Fibroblast of skin of right quadriceps (primary cell): ENCODE measurements around the gene NMT2.
A peak's percentile ranks its signal among the peaks of the same experiment; 100 is the strongest.

Experiments
- DNase-seq: peaks from one replicate; pipeline ENCODE4 v3.0.0-alpha.2; 2013

The NMT2 gene

DNA sequence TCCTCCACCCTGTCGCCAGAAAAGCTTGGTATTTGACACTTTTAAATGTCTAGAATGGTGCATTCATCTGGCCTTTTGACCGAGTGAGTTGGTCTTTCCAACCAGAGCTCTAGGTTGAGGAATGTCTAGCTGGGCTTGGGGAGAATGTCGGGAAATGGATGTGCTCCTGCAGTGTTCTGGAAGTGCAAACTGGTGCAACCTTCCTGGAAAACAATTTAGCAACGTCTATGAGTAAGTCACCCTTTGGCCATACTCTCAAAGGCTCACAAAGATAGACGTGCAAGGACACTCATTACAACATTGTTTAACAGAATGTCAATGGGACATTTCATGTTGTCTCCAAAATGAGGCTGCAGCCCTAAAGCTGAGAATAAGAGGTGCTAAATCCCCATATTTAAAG, 12.2 kb upstream of the NMT2 start:
- DNase-seq: no peak

DNA sequence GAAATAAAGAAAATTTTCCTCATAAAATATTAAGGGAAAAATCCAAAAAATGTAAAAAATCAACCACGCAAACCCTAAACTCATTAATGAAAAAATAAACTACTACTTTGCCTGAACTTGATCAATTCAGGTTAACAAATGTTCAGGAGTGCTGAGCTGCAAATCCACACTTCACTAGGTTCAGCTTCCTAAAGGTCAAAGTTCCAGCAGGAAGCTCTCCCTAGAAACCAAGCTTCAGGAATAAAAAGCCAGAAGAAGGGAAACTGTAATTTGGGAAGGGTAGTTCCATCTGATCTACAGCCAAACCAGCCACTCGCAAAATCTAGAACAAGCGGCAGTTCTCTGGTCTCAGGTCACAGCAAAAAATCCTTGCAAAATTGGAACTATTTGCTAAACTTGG, 7.8 kb upstream of the NMT2 start:
- no peak for DNase-seq

DNA sequence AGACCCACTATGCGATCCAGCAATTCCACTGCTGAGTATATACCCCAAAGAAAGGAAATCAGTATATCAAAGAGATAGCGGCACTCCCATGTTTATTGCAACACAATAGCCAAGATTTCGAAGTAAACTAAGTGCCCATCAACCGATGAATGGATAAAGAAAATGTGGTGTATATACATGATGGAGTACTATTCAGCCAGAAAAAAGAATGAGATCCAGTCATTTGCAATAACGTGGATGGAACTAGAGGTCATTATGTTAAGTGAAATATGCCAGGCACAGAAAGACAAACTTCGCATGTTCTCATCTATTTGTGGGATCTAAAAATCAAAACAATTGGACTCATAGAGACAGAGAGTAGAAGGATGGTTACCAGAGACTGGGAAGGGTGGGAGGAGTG, 7.1 kb upstream of the NMT2 start:
- DNase-seq: no peak

DNA sequence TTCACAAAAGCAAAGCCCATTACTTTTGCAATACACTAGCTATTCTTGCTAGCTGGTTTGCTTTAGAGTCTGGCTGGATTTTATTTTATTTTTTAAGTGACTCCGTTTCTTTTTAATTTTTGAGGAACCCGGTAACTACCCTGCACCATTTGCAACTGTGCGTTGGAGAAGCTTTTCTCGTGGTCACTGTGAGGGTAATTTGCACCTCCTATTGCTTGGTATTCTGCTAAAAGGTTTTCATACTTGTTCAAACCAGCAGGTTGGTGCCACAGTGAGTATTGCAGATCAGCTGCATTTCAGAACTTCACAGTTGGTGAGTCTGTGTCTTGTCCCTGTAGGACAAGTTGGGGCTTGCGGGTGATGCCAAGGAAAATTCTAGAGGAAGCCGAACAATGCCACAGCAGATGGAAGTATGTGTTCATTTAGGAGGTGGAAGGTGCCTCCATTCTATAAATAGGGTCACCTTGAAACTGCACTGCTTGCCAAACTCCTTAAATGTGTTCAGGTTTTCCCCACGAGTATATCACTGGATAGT, 3.9 kb upstream of the NMT2 start:
- no peak for DNase-seq

DNA sequence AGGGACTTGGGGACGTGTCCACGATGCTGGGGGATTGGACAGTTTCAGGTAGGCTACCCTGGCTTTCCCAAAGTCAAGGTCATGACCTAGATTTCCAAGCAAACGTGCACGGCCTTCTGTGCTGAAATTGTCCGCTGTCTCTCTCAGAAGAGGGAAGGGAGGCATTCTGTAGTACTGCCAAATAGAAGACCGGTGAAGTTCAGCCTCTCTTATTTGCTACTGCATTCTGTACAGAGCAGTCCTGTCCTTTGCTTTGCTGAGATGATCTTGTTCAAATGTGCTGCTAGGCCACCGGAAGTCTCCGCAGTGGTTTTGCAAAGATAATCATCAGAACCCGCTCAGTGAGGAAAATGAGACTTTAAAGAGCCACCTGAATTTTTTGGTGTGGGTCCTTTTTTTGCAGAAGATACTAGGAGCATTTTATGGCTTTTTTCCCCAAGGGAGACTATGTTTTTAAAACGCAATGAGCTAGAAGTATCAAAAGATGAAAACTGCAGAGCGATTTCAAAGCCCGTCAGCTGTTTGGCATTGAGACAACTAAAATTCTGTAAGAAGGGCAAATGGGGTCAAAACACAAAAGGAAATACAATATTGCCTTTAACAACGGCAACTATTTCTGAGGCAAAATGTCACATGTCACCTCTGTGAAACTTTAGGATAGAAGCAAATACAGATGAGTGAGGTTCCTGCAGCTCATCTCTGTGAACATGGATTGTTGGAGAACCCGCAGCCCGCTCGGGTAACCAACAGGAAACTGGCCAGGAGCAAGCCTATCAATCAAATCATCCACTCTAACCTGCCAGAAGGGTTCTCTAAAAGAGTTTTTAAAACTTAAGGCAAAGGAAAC, 1.3 kb upstream of the NMT2 start:
- no peak for DNase-seq

DNA sequence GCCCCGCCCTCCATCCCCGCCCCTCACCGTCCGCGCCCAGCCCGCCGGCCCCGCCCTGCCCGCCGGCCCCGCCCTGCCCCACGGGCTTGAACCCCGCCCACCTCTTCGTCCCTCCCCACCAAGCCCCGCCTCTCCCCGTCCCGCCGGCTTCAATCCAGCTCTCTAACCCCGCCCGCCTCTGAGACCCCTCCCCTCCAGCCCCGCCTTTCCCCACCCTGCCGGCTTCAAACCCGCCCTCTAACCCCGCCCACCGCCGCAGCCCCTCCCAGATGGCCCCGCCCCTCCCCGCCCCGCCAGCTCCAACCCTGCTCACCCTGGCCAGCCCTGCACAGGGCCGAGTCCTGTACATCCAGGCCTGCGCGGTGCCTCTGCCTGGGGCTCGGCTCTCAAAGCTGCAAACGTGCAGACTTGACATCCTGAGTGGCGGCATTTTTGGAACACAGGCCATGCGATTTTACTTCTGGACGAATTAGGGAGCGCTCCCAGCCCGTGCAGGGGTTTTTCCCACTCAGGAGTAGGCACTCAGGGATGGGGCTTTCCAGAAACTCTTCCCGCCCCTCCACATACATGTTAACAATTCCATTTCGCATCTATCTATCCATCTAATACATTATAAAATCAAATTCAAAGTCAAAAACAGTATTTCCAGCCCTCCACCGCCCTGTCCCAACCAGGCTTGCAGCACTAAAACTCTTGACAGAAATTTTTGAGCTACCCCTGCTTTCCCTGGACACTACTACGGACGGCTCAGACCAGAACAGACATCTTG, 477 bp upstream of the NMT2 start:
- peak; percentile 95 for DNase-seq

DNA sequence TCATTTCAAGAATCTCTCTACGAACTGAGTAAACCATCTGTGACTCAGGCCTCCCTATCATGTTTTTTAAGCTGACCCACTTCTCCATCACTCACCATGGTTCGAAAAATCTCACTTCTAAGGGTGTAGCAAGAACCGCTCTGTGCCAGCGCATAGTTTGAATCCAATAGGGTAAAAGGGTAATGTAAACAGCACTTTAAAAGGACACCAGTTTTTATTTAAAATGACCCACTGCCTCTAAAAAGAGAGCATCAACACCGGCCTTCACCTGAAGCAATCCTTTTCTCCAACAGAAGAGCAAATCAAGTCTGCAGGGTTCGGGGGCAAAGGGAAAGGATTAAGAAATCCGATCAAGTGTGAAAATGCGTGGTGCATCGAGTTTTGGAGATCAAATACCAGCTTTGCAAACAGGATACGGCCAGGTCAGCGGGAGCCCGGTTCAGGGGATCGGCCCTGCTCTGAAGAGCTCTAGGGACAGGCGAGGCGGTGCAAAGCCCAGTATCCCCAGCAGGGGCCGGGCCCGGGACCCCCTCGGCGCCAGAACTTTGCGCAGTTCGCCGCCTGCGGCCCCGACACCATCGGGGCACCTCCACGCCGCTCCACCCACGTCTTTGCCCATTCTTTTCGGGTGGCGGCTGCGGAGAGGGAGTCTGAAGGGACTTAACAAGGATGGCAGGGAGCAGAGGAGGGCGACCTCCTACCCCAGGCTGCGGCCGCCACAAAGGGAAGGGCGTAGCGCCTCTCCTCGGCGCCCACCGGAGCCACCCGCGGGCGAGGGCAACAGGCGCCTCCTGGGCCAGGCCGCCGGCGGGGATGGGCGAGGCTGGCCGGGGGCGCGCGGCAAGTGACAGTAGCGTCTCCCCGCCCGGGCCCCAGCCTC, 842 bp downstream of the NMT2 start:
- peak; percentile 43 for DNase-seq

DNA sequence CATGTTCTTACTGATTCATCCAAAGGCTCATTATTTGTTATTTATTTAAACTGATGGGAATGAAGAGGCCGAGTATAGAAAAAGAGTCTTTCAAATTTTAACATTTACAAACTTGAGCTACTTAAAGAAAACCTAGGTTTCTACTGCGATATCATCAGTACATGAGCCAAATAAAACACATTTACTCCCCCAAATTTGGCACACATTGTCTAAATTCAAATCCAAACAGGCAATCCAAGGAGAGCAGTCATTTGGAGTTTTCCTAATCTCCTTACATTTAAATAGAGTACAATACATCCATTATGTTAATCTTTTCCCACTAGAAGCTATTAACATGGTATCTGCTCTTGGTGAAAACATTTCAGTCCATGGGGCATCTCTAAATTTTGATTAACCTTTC, 2.2 kb downstream of the NMT2 start:
- no peak for DNase-seq

DNA sequence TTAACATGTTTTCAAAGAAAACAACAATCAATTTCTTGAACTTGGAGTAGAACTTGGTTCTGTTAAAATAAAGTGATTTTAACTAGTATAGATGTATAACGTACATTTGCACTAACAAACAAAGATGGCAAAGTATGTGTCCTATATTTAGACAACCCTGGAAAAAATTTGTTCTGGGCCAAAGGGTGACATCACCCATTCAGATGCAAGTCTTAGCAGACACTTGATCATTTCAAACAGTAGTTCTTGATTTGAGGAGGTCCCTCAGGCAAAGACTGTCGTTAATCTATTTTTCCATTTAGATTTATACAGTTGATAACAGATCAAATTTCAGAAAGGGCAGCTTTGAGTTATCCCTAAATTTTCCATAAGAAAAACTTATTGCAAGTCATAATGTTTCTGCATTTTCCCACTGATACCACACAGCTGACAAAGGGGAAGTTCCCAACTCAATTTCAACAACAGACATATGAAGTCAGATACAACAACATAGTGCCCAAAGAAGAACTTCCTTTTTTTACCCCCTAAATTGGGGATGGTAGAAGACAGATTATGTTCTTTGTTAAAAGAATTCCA, 5.2 kb downstream of the NMT2 start:
- DNase-seq: no peak

DNA sequence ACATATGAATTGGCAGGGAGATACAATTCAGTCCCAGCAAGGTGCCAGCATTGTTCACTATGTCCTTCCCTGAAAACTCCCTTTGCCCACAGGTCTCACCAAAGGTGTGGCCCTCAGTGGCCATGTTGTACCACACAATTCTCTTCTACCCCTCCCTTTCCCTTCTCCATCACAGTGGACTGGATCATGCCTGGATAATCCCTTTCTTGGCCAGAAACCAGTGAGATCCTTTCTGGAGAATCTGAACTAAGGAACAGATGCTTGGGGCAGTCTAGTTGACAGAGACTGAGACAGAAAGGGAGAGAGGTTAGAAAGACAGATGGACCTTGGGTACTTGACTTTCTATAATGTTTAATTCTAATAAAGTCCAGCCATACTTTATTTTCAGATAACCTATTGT, 9.5 kb downstream of the NMT2 start:
- no peak for DNase-seq

DNA sequence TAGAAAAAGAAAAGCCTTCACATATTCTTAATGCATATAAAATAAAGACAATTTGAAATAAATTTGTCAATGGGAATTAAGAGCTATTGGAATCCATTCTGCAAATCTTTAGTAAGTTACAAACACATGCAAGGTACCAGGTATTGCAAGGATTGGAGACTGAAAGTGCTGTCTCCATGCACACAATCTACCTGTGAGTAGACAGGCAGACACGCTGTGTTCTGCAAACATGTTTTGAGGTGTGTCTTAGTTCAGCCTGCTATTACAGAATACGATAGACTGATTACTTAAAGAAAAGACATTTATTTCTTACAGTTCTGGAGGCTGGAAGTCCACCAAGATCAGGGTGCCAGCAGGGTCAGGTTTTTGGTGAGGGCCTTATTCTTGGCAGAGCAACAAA, 10.0 kb downstream of the NMT2 start:
- no peak for DNase-seq

DNA sequence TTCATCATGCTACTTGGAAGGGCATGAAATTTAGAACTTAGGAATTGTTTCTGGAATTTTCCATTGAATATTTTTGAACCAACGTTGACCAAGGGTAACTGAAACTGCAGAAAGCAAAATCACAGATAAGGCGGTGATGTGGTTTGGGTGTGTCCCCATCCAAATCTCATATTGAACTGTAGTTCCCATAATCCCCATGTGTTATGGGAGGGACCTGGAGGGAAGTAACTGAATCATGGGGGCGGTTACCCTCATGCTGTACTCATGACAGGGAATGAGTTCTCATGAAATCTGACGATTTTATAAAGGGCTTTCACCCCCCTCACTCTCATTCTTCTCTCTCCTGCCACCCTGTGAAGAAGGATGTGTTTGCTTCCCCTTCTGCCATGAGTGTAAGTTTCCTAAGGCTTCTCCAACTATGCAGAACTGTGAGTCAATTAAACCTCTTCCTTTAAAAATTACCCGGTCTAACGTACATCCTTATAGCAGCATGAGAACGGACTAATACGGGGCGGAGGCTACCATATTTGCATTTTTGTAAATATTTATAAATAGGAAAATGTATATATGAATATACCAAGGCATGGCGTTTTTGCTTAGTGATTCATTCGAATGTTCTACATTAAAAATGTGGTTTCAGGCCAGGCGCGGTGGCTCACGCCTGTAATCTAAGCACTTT, 12.4 kb downstream of the NMT2 start:
- no peak for DNase-seq

DNA sequence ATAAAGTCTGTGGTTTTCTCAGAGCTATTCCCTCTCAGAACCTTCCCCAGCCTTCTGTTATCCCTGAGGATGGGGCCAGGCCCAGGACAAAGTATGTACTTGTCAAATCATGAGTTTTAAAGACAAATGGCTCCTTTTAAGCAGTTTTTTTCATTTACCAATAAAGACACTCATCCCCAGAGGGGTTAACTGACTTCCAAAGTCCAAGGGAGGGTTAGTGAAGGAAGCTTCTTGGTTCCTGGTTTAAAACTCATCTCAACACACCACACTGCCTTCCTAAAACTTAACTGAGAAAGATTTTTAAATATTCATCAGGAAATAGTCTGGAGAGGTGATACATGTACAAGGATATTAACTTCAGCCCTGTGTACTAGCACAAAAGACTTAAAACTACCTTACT, 15.9 kb downstream of the NMT2 start:
- DNase-seq: no peak

DNA sequence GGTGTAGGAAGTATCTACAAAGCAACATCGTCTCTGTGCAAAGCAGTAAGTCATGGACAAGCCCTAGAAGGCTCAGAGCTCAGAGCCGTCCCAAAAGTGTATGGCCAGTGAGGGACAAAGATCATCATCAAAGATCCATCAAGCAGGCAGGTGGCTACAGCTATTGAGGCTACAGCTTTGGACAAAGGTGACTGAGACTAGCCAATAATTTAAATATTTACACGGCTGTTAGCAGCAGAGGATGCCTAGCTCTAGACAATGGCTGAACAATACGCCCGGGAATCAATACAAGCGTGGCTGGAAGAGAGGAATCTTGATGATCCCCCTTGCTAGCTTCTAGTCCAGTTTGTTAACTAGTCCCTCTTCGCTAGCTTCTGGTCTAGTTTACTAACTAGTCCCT, 17.9 kb downstream of the NMT2 start:
- no peak for DNase-seq

DNA sequence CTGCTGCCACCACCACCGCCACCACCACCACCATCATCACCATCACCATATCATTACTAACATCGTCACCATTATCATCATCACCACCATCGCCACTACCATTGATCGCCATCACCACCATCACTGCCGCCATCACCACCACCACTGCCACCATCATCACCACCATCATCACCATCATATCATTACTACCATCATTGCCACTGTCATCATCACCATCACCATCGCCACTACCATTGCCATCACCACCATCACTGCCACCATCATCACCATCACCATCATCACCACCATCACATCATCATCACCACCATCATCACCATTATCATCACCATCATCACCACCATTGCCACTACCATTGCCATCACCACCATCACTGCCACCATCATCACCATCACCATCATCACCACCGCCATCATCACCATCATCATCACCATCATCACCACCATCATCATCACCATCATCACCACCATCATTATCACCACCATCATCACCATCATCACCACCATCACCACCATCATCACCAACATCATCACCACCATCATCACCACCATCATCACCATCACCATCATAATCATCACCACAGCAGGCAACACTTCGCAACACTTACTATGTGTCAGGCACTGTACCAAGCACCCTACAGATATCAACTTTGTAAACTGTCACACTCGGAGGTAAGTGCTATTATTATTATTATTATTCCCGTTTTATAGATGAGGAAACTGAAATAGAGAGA, 19.3 kb downstream of the NMT2 start:
- DNase-seq: no peak

DNA sequence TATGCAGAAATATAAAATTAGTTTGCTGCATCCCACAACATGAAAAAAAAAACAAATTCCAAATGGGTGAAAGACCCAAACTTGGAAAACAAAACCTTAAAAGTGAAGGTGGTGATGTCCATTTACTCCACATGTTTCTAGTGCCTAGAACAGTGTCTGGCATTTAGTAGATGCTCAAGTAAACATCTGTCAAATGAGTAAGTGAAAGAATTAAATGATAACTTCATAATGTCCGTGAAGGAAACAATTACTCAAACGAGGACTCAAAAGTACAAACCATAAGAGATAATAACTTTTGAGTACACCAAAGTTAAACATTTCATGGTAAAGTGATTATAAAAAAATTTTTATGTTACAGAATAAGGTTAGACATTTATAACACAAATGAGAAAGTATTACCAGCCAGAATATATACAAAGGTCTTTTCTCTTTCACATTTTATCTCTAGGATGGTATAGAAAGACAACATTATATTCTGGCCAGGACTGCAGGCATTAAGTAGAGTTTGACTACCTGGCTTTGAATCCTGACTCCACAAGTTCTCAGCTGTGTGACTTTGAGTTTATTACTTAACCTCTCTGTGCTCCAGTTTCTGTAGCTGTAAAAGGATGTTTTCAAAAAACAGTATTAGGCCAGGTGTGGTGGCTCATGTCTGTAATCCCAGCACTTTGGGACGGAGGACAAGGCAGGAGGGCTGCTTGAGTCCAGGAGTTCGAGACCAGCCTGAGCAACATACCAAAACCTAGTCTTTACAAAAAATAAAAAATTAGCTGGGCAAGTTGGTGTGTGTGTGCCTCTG, 20.7 kb downstream of the NMT2 start:
- no peak for DNase-seq

DNA sequence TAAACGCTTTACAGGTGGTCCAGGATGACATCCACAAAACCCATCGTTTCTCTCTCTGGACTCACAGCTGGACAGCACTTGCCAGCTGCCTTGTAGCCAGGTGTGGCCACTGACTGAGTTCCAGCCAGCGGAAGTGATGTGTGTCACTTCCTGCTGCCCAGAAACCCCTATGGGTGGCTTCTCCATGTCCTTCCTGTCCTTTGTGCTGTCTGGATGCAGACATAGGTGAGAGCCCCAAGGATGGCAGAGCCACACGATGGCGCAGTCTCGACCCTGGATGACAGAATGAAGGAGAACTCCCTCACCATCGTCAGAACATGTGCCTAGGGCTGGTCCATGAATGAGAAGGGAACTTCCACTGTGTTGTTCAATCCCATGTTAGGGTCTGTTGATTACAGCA, 22.1 kb downstream of the NMT2 start:
- no peak for DNase-seq

DNA sequence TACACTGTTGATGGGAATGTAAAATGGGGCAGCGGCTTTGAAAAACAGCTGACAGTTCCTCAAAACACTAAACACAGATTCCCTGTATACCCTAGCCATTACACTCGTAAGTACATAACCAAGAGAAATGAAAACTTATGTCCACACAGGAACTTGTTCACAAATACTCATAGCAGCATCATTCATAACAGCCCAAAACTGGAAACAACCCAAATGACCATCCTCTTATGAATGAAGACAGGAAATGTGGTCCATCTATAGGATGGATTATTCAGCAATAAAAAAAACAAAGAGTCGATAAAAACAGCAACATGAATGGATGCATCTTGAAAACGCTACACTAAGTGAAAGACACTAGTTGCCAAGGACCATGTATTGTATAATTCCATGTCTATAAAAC, 23.7 kb downstream of the NMT2 start:
- peak; percentile 65 for DNase-seq

DNA sequence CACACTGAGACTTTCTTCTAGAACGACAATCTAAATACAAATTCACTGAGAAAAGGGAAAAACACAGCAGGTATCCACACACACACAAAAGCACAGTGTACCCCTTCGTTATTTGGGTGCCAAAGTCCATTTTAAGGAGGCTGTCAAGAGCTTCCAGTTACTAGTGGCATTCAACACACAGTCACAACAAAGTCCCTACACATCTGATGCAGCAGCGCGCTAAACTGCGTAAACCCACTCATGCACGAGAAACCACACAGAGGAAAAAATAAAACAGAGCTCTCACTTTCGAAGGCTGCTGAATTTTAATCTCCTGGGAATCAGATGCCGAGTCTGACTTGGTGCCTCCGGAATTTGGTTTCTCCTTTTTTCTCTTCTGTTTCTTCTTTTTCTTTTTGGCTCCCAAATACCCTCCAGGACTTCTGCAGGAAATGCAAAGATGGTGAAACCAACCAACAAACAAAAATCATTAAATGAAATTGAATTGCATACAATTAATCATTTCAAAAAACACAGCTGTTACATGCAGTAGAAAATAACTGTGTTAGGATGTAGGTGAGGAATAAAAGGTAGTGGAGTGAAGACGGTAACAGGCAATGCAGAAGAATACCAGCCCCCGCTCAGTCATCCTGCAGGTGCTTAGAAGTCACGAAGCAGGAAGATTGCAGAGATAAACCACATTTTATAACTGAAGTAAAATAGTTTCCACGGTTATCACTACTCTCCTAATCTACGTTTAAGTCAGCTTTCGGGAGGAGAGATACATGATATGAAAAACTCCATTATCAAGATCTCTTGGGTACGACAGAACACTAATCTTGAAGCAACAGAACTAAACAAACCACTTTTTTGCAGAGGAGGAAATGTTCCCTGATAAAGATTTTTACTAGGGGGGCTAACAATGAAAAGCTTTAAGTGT, 27.1 kb downstream of the NMT2 start:
- DNase-seq: peak; percentile 19
